Measurements from ENCODE around the gene SSR3. TPM values are rescaled to one million over a fixed set of nuclear protein-coding genes. Genes with fewer than 3 reads are reported as not detected.

Gene SSR3
- total and polyA plus RNA-seq, 2 donors (not counting 1 experiment from before 2014, with no cell fraction given) = 159 to 355 TPM

DNA sequence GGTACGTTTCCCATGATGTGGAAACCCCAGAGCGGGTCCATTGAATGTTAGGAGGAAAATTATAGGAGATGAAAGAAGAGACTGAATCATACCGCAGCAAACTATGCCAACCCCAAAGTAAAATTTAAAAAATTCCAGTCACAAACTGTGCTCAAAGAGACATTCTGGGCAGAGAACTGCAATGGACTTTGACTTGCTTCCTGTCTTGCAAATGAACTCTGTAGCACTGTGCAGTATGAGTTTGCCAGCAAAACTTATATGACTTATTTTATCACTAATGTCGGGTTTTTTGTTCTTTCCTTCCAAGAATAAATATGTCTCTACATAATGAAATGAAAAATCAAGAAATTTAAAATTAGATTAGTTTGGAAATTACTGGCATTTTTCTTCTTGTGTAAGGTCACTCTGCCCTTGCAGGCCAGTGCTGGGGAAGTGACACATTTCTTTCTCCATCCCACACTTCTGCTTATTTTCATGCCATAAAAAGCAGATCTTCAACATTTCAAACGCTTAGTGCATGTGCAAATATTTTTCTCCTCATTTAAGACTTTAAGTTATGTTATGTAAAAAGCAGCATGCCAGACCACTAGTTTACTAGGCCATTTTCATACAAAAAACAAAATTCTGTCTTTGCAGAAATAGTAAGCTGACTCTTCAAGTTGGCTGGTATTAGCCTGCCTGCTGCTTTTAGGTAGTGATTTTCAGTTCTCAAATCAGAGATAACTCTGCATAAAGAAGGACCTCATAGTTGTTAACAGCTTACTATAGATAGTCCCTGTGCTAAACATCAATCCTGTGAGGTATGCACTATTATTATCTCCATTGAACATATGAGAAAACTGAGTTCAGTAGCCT lies 32.2 kb upstream of the SSR3 start:
- no peak for DNase-seq (ENCODE audit: low read depth in 2 of 2)
- Histone ChIP-seq H3K4me3 (replicated peaks in 1 of 4; ENCODE audit: control extremely low read depth in 1 of 4, insufficient read depth in 1 of 4, low read depth in 3 of 4, low read length in 4 of 4) (no peak overlapping the region), H3K79me2 (ENCODE audit: control insufficient read depth, insufficient read depth, low read length) (no peaks in the 10 kb centered on the region), H3K27ac (ENCODE audit: insufficient read depth, low read length) (no peak overlapping the region), H3K27me3 (ENCODE audit: control insufficient read depth, insufficient read depth, low read length) (no peaks in the 10 kb centered on the region), H3K36me3 (ENCODE audit: control insufficient read depth, insufficient read depth, low read length) (no peaks in the 10 kb centered on the region), H3K9ac (ENCODE audit: insufficient read depth, low read length) (no peak overlapping the region), H3K9me3 (ENCODE audit: control insufficient read depth, insufficient read depth, low read depth, low read length) (no peaks in the 10 kb centered on the region), H4K20me1 (ENCODE audit: control insufficient read depth, extremely low read depth, insufficient read depth, low read length) (no peaks in the 10 kb centered on the region), H3K4me1 (ENCODE audit: control insufficient read depth, extremely low read depth, insufficient read depth, low read length) (no peaks in the 10 kb centered on the region), H3K4me2 (ENCODE audit: extremely low read depth, insufficient read depth, low read length) (no peak overlapping the region), H2AFZ (ENCODE audit: low read length) (no peak overlapping the region)
- TF ChIP-seq, protein P1, sequence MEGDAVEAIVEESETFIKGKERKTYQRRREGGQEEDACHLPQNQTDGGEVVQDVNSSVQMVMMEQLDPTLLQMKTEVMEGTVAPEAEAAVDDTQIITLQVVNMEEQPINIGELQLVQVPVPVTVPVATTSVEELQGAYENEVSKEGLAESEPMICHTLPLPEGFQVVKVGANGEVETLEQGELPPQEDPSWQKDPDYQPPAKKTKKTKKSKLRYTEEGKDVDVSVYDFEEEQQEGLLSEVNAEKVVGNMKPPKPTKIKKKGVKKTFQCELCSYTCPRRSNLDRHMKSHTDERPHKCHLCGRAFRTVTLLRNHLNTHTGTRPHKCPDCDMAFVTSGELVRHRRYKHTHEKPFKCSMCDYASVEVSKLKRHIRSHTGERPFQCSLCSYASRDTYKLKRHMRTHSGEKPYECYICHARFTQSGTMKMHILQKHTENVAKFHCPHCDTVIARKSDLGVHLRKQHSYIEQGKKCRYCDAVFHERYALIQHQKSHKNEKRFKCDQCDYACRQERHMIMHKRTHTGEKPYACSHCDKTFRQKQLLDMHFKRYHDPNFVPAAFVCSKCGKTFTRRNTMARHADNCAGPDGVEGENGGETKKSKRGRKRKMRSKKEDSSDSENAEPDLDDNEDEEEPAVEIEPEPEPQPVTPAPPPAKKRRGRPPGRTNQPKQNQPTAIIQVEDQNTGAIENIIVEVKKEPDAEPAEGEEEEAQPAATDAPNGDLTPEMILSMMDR (conservative IDR thresholded peaks at IDR 0.05 in 1 of 2, IDR thresholded peaks at IDR 0.05 in 1 of 2; ENCODE audit: low read depth in 1 of 2, low read length in 2 of 2) = no peak
- TF ChIP-seq EZH2 (IDR thresholded peaks at IDR 0.05; ENCODE audit: low read length, missing control alignments) = no peak

DNA sequence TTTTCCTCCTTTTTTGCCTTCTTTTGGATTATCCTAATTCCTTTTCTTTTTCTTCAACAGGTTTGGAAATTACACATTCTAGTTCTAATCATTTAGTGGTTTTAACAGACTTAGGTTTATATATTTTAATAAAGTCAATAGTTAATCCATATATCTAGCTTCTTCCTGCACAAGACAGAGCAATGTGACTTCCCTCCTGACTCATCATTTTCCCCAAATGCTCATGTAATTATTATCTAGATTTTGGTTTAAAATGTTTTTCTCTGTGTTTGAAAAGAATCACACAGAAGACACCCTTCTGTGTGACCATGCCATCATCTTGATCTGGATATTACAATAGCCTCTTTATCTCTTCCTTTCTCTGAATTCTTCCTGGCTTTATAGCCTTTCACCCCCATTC lies 28.6 kb upstream of the SSR3 start:
- no peaks in the 10 kb centered on the region for H3K27me3 ChIP-seq (ENCODE audit: control insufficient read depth, insufficient read depth, low read length)
- no peaks in the 10 kb centered on the region for H3K9me3 ChIP-seq (ENCODE audit: control insufficient read depth, insufficient read depth, low read depth, low read length)
- no peak overlapping the region for H2AFZ ChIP-seq (ENCODE audit: low read length)
- H3K27ac ChIP-seq (ENCODE audit: insufficient read depth, low read length) = no peak overlapping the region
- TF ChIP-seq, protein P1 (conservative IDR thresholded peaks at IDR 0.05 in 1 of 2, IDR thresholded peaks at IDR 0.05 in 1 of 2; ENCODE audit: low read depth in 1 of 2, low read length in 2 of 2) = no peak
- TF ChIP-seq EZH2 (IDR thresholded peaks at IDR 0.05; ENCODE audit: low read length, missing control alignments) = no peak
- no peak overlapping the region for H3K9ac ChIP-seq (ENCODE audit: insufficient read depth, low read length)
- no peaks in the 10 kb centered on the region for H4K20me1 ChIP-seq (ENCODE audit: control insufficient read depth, extremely low read depth, insufficient read depth, low read length)
- H3K4me3 ChIP-seq (replicated peaks in 1 of 4; ENCODE audit: control extremely low read depth in 1 of 4, insufficient read depth in 1 of 4, low read depth in 3 of 4, low read length in 4 of 4) = no peak overlapping the region
- no peak for DNase-seq (ENCODE audit: low read depth in 2 of 2)
- no peaks in the 10 kb centered on the region for H3K36me3 ChIP-seq (ENCODE audit: control insufficient read depth, insufficient read depth, low read length)
- H3K4me2 ChIP-seq (ENCODE audit: extremely low read depth, insufficient read depth, low read length) = no peak overlapping the region
- H3K4me1 ChIP-seq (ENCODE audit: control insufficient read depth, extremely low read depth, insufficient read depth, low read length) = no peaks in the 10 kb centered on the region
- no peaks in the 10 kb centered on the region for H3K79me2 ChIP-seq (ENCODE audit: control insufficient read depth, insufficient read depth, low read length)

DNA sequence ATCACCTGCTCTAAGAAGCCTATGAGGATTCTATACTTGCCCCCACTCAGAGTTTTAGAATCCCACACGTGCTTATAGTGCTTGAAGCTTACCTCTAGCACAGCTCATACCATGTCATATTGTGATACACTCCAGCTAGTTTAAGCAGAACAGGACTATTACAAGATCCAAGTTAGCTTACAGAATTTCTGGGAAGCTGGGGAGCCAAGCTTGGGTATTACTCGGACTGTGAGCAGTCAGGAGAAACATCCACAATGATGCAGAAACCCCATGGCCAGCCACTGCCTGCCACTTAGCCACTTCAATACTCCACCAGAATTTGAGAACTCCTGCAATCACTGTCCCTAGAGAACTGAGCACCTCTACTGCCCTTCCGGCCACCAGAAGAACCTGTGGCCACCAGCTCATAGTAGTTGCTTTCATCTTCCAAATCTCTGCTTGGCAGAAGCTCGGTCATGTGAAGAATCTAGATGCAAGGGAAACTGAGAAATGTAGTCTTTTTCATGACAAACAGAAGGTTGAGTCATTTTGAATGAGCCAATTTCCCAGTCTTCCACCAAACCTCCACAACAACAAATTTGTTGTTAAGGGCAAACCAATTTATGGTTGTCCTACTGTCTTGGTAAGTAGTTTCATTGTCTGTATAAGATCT lies 27.7 kb upstream of the SSR3 start:
- no peak overlapping the region for H3K27ac ChIP-seq (ENCODE audit: insufficient read depth, low read length)
- no peaks in the 10 kb centered on the region for H4K20me1 ChIP-seq (ENCODE audit: control insufficient read depth, extremely low read depth, insufficient read depth, low read length)
- no peak overlapping the region for H2AFZ ChIP-seq (ENCODE audit: low read length)
- H3K36me3 ChIP-seq (ENCODE audit: control insufficient read depth, insufficient read depth, low read length) = no peaks in the 10 kb centered on the region
- H3K27me3 ChIP-seq (ENCODE audit: control insufficient read depth, insufficient read depth, low read length) = no peaks in the 10 kb centered on the region
- no peaks in the 10 kb centered on the region for H3K9me3 ChIP-seq (ENCODE audit: control insufficient read depth, insufficient read depth, low read depth, low read length)
- H3K4me2 ChIP-seq (ENCODE audit: extremely low read depth, insufficient read depth, low read length) = no peak overlapping the region
- H3K9ac ChIP-seq (ENCODE audit: insufficient read depth, low read length) = no peak overlapping the region
- no peaks in the 10 kb centered on the region for H3K79me2 ChIP-seq (ENCODE audit: control insufficient read depth, insufficient read depth, low read length)
- no peaks in the 10 kb centered on the region for H3K4me1 ChIP-seq (ENCODE audit: control insufficient read depth, extremely low read depth, insufficient read depth, low read length)
- no peak overlapping the region for H3K4me3 ChIP-seq (replicated peaks in 1 of 4; ENCODE audit: control extremely low read depth in 1 of 4, insufficient read depth in 1 of 4, low read depth in 3 of 4, low read length in 4 of 4)
- no peak for DNase-seq (ENCODE audit: low read depth in 2 of 2)
- TF ChIP-seq EZH2 (IDR thresholded peaks at IDR 0.05; ENCODE audit: low read length, missing control alignments) = no peak
- TF ChIP-seq, protein P1 (conservative IDR thresholded peaks at IDR 0.05 in 1 of 2, IDR thresholded peaks at IDR 0.05 in 1 of 2; ENCODE audit: low read depth in 1 of 2, low read length in 2 of 2) = no peak
